CD4-positive, CD25-positive, alpha-beta regulatory T cell (primary cell): Measurements from ENCODE around the gene ABHD13. TPM values are rescaled to one million over a fixed set of nuclear protein-coding genes. Genes with fewer than 3 reads are reported as not detected.
A peak's percentile ranks its signal among the peaks of the same experiment; 100 is the strongest.

Experiments
- ATAC-seq, 2 donors: fragments of 150-1000 bp; cut with Tn5 transposase; one replicate each; pipeline ENCODE4 v1.10.0; 2021; ENCODE audit warnings: low read depth in 2 of 2, moderate number of reproducible peaks in 2 of 2, moderate library complexity in 1 of 2
- DNase-seq, 3 donors: peaks; one replicate each; pipeline versions ENCODE4 v3.0.0 to v3.0.0-alpha.2; 2012 to 2022; ENCODE audit warnings: mixed read lengths in 1 of 3
- H3K27ac ChIP-seq: one replicate; pipeline ENCODE4 v1.7.0; 2013; ENCODE audit warnings: mild to moderate bottlenecking, low read length; ENCODE audit not compliant: insufficient read depth, poor library complexity, severe bottlenecking
- H3K27me3 ChIP-seq: one replicate; pipeline ENCODE4 v1.7.0; 2013; ENCODE audit warnings: low read length; ENCODE audit not compliant: control insufficient read depth, insufficient read depth
- H3K36me3 ChIP-seq: one replicate; pipeline ENCODE4 v1.7.0; 2013; ENCODE audit warnings: mild to moderate bottlenecking, low read length, moderate library complexity; ENCODE audit not compliant: control insufficient read depth, insufficient read depth
- H3K4me1 ChIP-seq: 2 replicates; pipeline ENCODE4 v1.7.0; 2013; ENCODE audit warnings: mild to moderate bottlenecking, low read length; ENCODE audit not compliant: insufficient read depth, control insufficient read depth, poor library complexity, severe bottlenecking
- H3K4me3 ChIP-seq: one replicate; pipeline ENCODE4 v1.7.0; 2013; ENCODE audit warnings: low read depth, mild to moderate bottlenecking, low read length, moderate library complexity
- H3K9me3 ChIP-seq, 2 experiments: 1 replicate in 1 of 2; 2 replicates in 1 of 2; pipeline ENCODE4 v1.7.0; 2013; ENCODE audit warnings: low read length in 2 of 2, mild to moderate bottlenecking in 1 of 2, moderate library complexity in 1 of 2; ENCODE audit not compliant: control insufficient read depth in 2 of 2
- H3K27ac Mint-ChIP-seq, 3 donors: one replicate each; pipeline ENCODE4 v1.8.0; 2020 to 2022; ENCODE audit warnings: mild to moderate bottlenecking in 3 of 3, mixed read lengths in 3 of 3, moderate library complexity in 2 of 3
- H3K27me3 Mint-ChIP-seq: one replicate; pipeline ENCODE4 v1.8.0; 2022; ENCODE audit warnings: mild to moderate bottlenecking, mixed read lengths
- H3K36me3 Mint-ChIP-seq: one replicate; pipeline ENCODE4 v1.8.0; 2020; ENCODE audit warnings: mixed read lengths
- H3K4me1 Mint-ChIP-seq, 4 donors: one replicate each; pipeline ENCODE4 v1.8.0; 2020 to 2022; ENCODE audit warnings: mixed read lengths in 4 of 4, mild to moderate bottlenecking in 1 of 4
- H3K4me3 Mint-ChIP-seq, 4 donors: one replicate each; pipeline ENCODE4 v1.8.0; 2020 to 2022; ENCODE audit warnings: mild to moderate bottlenecking in 4 of 4, mixed read lengths in 4 of 4, moderate library complexity in 3 of 4
- H3K9me3 Mint-ChIP-seq, 7 donors: one replicate each; pipeline ENCODE4 v1.8.0; 2020 to 2022; ENCODE audit warnings: mixed read lengths in 7 of 7, mild to moderate bottlenecking in 3 of 7, moderate library complexity in 2 of 7
- polyA plus RNA-seq, 4 donors: library from polyadenylated mRNA; unstranded; fragments of 300-500 nt; fragmentation: Illumina TruSeq; gene quantifications; one replicate each; pipeline ENCODE4 v1.2.3, GENCODE V29; 2021
- total RNA-seq: library from RNA; stranded (reverse); gene quantifications from one replicate; pipeline ENCODE4 v1.2.3, GENCODE V29; 2022

The ABHD13 gene
- total and polyA plus RNA-seq, 5 donors from 2014 or later = 10.3 to 17.0 (median 14.7) TPM

- peaks cover 8% of the 10 kb centered on the region for H3K27me3 Mint-ChIP-seq
- ATAC-seq = no peak
These were observed 27.3 kb upstream of the ABHD13 start for GRCh38 chr13:108190897-108191296.

DNA sequence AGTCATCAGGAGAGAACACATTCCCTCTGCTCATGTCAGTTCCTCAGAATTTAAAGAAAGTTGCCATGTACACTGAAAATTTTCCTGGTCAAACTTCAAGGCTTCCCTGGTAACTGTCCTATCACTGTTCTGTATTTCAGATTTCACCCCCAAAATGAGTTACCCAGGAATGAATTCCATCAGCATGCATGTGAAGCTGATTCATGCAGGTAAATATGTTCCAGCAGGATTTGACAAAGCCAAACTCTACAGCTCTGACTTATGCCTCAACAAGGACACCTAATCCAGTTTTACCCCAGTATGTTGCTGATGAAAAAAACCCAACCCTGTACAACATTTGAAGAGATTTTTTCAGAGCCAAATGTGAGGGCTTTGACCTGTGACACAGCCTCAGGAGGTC, 24.4 kb upstream of the ABHD13 start:
- H3K27ac ChIP-seq = no peak overlapping the region

More at GRCh38 chr13:108190897-108191296, 27.3 kb upstream of the ABHD13 start:
- no peak overlapping the region for H3K27ac ChIP-seq
- H3K27me3 ChIP-seq = peaks cover 9% of the 10 kb centered on the region
- no peak overlapping the region for H3K4me3 Mint-ChIP-seq
- peaks cover 0 to 7% of the 10 kb centered on the region in 2 experiments for H3K9me3 ChIP-seq
- DNase-seq = no peak
- H3K4me1 ChIP-seq = no peaks in the 10 kb centered on the region
- H3K36me3 Mint-ChIP-seq = no peaks in the 10 kb centered on the region
- H3K27ac Mint-ChIP-seq = no peak overlapping the region
- no peaks in the 10 kb centered on the region for H3K4me1 Mint-ChIP-seq
- peaks cover 0 to 13% (median 2%) of the 10 kb centered on the region in 7 donors for H3K9me3 Mint-ChIP-seq
- no peak overlapping the region for H3K4me3 ChIP-seq
- no peaks in the 10 kb centered on the region for H3K36me3 ChIP-seq

DNA sequence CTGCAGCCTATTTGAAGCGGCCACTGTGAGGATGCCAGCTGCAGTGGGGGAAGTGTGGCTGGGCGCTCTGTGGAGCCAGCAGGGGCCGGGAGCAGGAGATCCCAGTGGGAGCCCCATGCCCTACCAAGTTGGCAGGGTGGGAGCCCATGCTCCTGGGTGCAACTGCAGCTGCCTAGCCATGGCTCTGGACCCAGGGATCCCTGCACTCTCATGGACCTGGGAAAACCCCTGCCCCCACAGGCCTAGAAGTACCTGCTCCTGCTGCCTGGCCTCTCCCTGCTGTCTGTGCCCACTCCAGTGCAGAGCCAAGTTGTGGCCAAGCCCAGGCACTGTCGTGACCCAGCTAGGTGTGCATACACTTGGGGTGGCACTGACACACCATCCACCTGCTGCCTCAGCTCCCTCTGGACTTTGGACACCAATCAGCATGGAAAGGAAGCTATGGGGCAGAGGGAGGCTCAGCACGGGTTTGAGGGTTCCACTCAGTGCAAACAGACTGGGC, 23.7 kb upstream of the ABHD13 start:
- no peaks in the 10 kb centered on the region for H3K36me3 ChIP-seq
- peaks cover 0 to 7% of the 10 kb centered on the region in 2 experiments for H3K9me3 ChIP-seq
- no peak overlapping the region for H3K4me3 ChIP-seq
- no peaks in the 10 kb centered on the region for H3K4me1 ChIP-seq
- H3K9me3 Mint-ChIP-seq = peaks cover 0 to 20% (median 5%) of the 10 kb centered on the region in 7 donors
- peaks cover 23% of the 10 kb centered on the region for H3K27me3 Mint-ChIP-seq
- H3K27ac ChIP-seq = no peak overlapping the region
- no peak for ATAC-seq
- H3K4me1 Mint-ChIP-seq = no peaks in the 10 kb centered on the region
- H3K36me3 Mint-ChIP-seq = no peaks in the 10 kb centered on the region
- no peak overlapping the region for H3K27ac Mint-ChIP-seq
- no peak for DNase-seq
- peaks cover 5% of the 10 kb centered on the region for H3K27me3 ChIP-seq
- H3K4me3 Mint-ChIP-seq = no peak overlapping the region

More for the DNA sequence above, 24.4 kb upstream of the ABHD13 start:
- no peaks in the 10 kb centered on the region for H3K36me3 Mint-ChIP-seq
- peaks cover 0 to 20% (median 4%) of the 10 kb centered on the region in 7 donors for H3K9me3 Mint-ChIP-seq
- no peaks in the 10 kb centered on the region for H3K4me1 Mint-ChIP-seq
- Histone ChIP-seq H3K4me3 (no peak overlapping the region), H3K9me3 (peaks cover 0 to 7% of the 10 kb centered on the region in 2 experiments), H3K27me3 (peaks cover 4% of the 10 kb centered on the region), H3K4me1 (no peaks in the 10 kb centered on the region), H3K36me3 (no peaks in the 10 kb centered on the region)
- H3K27ac Mint-ChIP-seq = peak overlapping the region in 1 of 3 donors; percentile 10
- no peak overlapping the region for H3K4me3 Mint-ChIP-seq
- DNase-seq (no peak), ATAC-seq (no peak)
- H3K27me3 Mint-ChIP-seq = peaks cover 21% of the 10 kb centered on the region

DNA sequence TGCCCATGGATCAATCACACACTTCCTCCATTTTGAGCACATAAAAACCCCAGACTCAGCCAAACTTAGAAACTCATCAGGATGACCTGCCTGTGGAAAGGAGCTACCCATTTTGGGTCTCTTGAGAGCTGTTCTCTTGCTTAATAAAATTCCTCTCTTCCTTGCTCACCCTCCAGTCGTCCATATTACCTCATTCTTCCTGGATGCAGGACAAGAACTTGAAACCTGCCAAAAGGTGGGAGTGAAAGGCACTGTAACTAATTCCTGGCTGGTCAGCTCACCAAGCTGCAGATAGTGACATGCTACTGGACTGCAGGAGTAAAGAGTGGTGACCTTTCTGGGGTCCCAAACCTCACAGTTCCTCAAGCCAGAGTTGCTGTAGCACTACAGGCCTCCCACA, 23.0 kb upstream of the ABHD13 start:
- H3K4me1 ChIP-seq = no peaks in the 10 kb centered on the region
- no peak overlapping the region for H3K27ac ChIP-seq
- DNase-seq (no peak), ATAC-seq (no peak)
- H3K9me3 ChIP-seq = peaks cover 0 to 7% of the 10 kb centered on the region in 2 experiments
- H3K4me3 Mint-ChIP-seq = peak overlapping the region in 1 of 4 donors; percentile 10
- no peaks in the 10 kb centered on the region for H3K36me3 Mint-ChIP-seq
- no peaks in the 10 kb centered on the region for H3K36me3 ChIP-seq
- no peak overlapping the region for H3K27ac Mint-ChIP-seq
- H3K4me3 ChIP-seq = no peak overlapping the region
- peaks cover 18% of the 10 kb centered on the region for H3K27me3 Mint-ChIP-seq
- no peaks in the 10 kb centered on the region for H3K4me1 Mint-ChIP-seq
- H3K9me3 Mint-ChIP-seq = peaks cover 0 to 20% (median 5%) of the 10 kb centered on the region in 7 donors
- H3K27me3 ChIP-seq = peaks cover 8% of the 10 kb centered on the region

GRCh38 chr13:108195861-108196260, 22.3 kb upstream of the ABHD13 start:
- no peaks in the 10 kb centered on the region for H3K4me1 Mint-ChIP-seq
- H3K36me3 ChIP-seq = no peaks in the 10 kb centered on the region

DNA sequence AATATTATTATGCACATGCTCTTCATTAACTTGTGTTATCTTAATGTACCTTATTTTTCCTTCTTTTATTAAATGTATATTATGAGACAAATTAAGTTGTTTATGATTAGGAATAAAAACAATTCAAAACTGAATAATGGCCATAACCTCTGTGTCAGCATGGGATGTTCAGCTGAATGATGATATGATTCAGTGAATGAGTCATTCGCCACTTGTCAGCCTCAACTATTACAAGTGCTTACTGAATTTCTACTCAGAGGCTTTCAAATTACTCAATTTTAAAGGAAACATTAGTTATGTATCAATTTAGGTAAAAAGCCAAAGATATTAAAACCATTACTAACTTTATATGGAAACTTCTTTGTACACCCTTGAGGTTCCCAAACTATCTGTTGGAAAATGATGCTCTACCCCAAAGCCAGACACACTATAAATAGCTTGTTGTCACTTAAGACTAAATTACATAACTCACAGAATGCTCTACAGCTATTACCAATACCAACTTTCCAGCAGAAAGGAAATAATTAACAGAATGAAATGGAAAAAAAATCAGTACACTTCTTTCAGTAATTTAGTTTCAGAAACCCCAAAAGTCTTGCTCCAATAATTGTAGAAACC, 17.3 kb upstream of the ABHD13 start:
- Histone ChIP-seq H3K4me1 (no peaks in the 10 kb centered on the region), H3K27ac (no peak overlapping the region), H3K9me3 (no peaks in the 10 kb centered on the region), H3K27me3 (peaks cover 16% of the 10 kb centered on the region), H3K36me3 (no peaks in the 10 kb centered on the region), H3K4me3 (no peak overlapping the region)
- peaks cover 0 to 11% (median 2%) of the 10 kb centered on the region in 4 donors for H3K4me1 Mint-ChIP-seq
- DNase-seq = no peak
- H3K4me3 Mint-ChIP-seq = no peak overlapping the region
- peaks cover 40% of the 10 kb centered on the region for H3K27me3 Mint-ChIP-seq
- H3K9me3 Mint-ChIP-seq = peaks cover 0 to 7% (median 2%) of the 10 kb centered on the region in 7 donors
- H3K36me3 Mint-ChIP-seq = no peaks in the 10 kb centered on the region
- H3K27ac Mint-ChIP-seq = no peak overlapping the region
- no peak for ATAC-seq

More at GRCh38 chr13:108195861-108196260, 22.3 kb upstream of the ABHD13 start:
- H3K27ac ChIP-seq = no peak overlapping the region
- Mint-ChIP-seq H3K4me3 (no peak overlapping the region), H3K27me3 (peaks cover 16% of the 10 kb centered on the region), H3K36me3 (no peaks in the 10 kb centered on the region), H3K9me3 (peaks cover 0 to 20% (median 3%) of the 10 kb centered on the region in 7 donors), H3K27ac (no peak overlapping the region)
- H3K4me3 ChIP-seq = no peak overlapping the region
- ATAC-seq = no peak
- peaks cover 8% of the 10 kb centered on the region for H3K27me3 ChIP-seq
- H3K9me3 ChIP-seq = peaks cover 0 to 7% of the 10 kb centered on the region in 2 experiments
- DNase-seq = no peak
- no peaks in the 10 kb centered on the region for H3K4me1 ChIP-seq

DNA sequence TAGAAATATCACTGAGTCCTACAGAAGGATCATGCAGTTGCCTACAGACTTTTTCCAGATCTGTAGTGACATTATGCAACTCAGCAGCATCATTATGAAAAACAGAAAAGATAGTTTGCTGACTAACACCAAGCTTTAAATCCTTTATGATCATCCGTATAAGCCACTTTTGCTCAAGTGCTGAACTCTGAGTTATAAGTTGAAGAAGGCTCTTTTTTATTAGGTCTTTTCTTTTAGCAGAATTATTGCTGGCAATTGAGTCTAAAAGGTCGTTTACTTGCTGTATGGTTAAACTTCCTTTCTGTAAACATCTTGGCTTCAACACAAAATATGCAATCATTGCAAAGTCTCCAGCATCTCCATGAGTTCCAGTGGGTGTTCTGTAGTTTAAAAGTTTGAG, 7.6 kb upstream of the ABHD13 start:
- Histone ChIP-seq H3K36me3 (peaks cover 20% of the 10 kb centered on the region), H3K27me3 (no peaks in the 10 kb centered on the region), H3K4me1 (peaks cover 11% of the 10 kb centered on the region), H3K27ac (no peak overlapping the region), H3K4me3 (no peak overlapping the region), H3K9me3 (peaks cover 0 to 5% of the 10 kb centered on the region in 2 experiments)
- Mint-ChIP-seq H3K27me3 (no peaks in the 10 kb centered on the region), H3K4me1 (peaks cover 10 to 23% (median 14%) of the 10 kb centered on the region in 4 donors), H3K36me3 (peaks cover 17% of the 10 kb centered on the region), H3K4me3 (no peak overlapping the region), H3K27ac (no peak overlapping the region), H3K9me3 (peaks cover 0 to 17% (median 5%) of the 10 kb centered on the region in 7 donors)
- DNase-seq = no peak
- no peak for ATAC-seq
